Neural cell (in vitro differentiated cells): ENCODE data around the gene KRT80. TPM values are rescaled to one million over a fixed set of nuclear protein-coding genes. Genes with fewer than 3 reads are reported as not detected.

ENCODE experiments used
- H2AFZ ChIP-seq: fragments of 200-600, 300-800 bp; sonication (generic), shearing (Covaris generic); 2 replicates; pipeline ENCODE4 v1.6.0; 2014; ENCODE audit warnings: low read depth, mild to moderate bottlenecking, antibody characterized with exemption, low read length, moderate library complexity
- H3F3A ChIP-seq: fragments of 200-600 bp; shearing (Covaris generic); 2 replicates; pipeline ENCODE4 v1.6.1; 2016; ENCODE audit warnings: mild to moderate bottlenecking, moderate library complexity, mixed read lengths, antibody characterized with exemption, low read length; ENCODE audit not compliant: insufficient read depth, poor library complexity, severe bottlenecking
- H3K27ac ChIP-seq: fragments of 200-600, 300-800 bp; sonication (generic), shearing (Covaris generic); 2 replicates; pipeline ENCODE4 v1.5.1; 2014; ENCODE audit warnings: mild to moderate bottlenecking, low read length, moderate library complexity
- H3K27me3 ChIP-seq: fragments of 300-800, 200-600 bp; sonication (generic), shearing (Covaris generic); 2 replicates; pipeline ENCODE4 v1.6.0; 2014; ENCODE audit warnings: mild to moderate bottlenecking, low read depth, low read length, moderate library complexity; ENCODE audit not compliant: insufficient read depth
- H3K36me3 ChIP-seq: fragments of 300-800, 200-600 bp; sonication (generic), shearing (Covaris generic); 2 replicates; pipeline ENCODE4 v1.5.1; 2014; ENCODE audit warnings: mild to moderate bottlenecking, antibody characterized with exemption, low read length, moderate library complexity; ENCODE audit not compliant: insufficient read depth
- H3K4me2 ChIP-seq: fragments of 300-800, 200-600 bp; sonication (generic), shearing (Covaris generic); 2 replicates; pipeline ENCODE4 v1.6.0; 2014; ENCODE audit warnings: mild to moderate bottlenecking, low read length
- H3K4me3 ChIP-seq: fragments of 300-800, 200-600 bp; sonication (generic), shearing (Covaris generic); 2 replicates; pipeline ENCODE4 v1.5.1; 2014; ENCODE audit warnings: mild to moderate bottlenecking, low read length, moderate library complexity
- H3K79me2 ChIP-seq: fragments of 200-600 bp; shearing (Covaris generic); replicated peaks from 2 replicates; pipeline ENCODE4 v1.6.0; 2014; ENCODE audit warnings: mild to moderate bottlenecking, low read length, moderate library complexity; ENCODE audit not compliant: insufficient read depth
- H3K9ac ChIP-seq: fragments of 300-800, 200-600 bp; sonication (generic), shearing (Covaris generic); 2 replicates; pipeline ENCODE4 v1.6.1; 2016; ENCODE audit warnings: mild to moderate bottlenecking, low read length, mixed read lengths
- H3K9me2 ChIP-seq: fragments of 200-600 bp; shearing (Covaris generic); 2 replicates; pipeline ENCODE4 v1.6.1; 2016; ENCODE audit warnings: mild to moderate bottlenecking, low read length, mixed read lengths; ENCODE audit not compliant: insufficient read depth
- H3K9me3 ChIP-seq: fragments of 200-600, 300-800 bp; sonication (generic), shearing (Covaris generic); 2 replicates; pipeline ENCODE4 v1.6.1; 2016; ENCODE audit warnings: mild to moderate bottlenecking, mixed run types, low read length, moderate library complexity, mixed read lengths
- H4K20me1 ChIP-seq: fragments of 200-600 bp; shearing (Covaris generic); 2 replicates; pipeline ENCODE4 v1.6.1; 2016; ENCODE audit warnings: mild to moderate bottlenecking, mixed run types; ENCODE audit not compliant: insufficient read depth
- EP300 ChIP-seq: fragments of 450-650 bp; conservative IDR thresholded peaks from 2 replicates; pipeline ENCODE4 v1.6.1; 2014; ENCODE audit warnings: antibody characterized with exemption, mild to moderate bottlenecking, moderate library complexity; ENCODE audit not compliant: poor library complexity, severe bottlenecking
- EZH2 ChIP-seq: fragments of 200-600, 300-800 bp; shearing (Covaris generic), sonication (generic); IDR thresholded peaks from 2 replicates; pipeline ENCODE4 v1.6.1; 2014; ENCODE audit warnings: antibody characterized with exemption, low read length, borderline replicate concordance, mild to moderate bottlenecking; ENCODE audit not compliant: insufficient read depth, poor library complexity, severe bottlenecking
- MXI1 ChIP-seq: fragments of 450-650 bp; conservative IDR thresholded peaks from 2 replicates; pipeline ENCODE4 v1.6.1; 2014; ENCODE audit warnings: antibody characterized with exemption, mild to moderate bottlenecking; ENCODE audit not compliant: poor library complexity, severe bottlenecking
- POLR2AphosphoS5 ChIP-seq: IDR thresholded peaks from 2 replicates; pipeline ENCODE4 v1.6.1; 2012
- RAD21 ChIP-seq: fragments of 450-650 bp; conservative IDR thresholded peaks from 2 replicates; pipeline ENCODE4 v1.6.1; 2014; ENCODE audit warnings: antibody characterized with exemption, mild to moderate bottlenecking, moderate library complexity
- SMC3 ChIP-seq: fragments of 450-650 bp; conservative IDR thresholded peaks from 2 replicates; pipeline ENCODE4 v1.6.1; 2014; ENCODE audit warnings: antibody characterized with exemption, mild to moderate bottlenecking, moderate library complexity; ENCODE audit not compliant: poor library complexity
- TAF1 ChIP-seq: IDR thresholded peaks from 2 replicates; pipeline ENCODE4 v1.6.1; 2012; ENCODE audit warnings: low read depth
- polyA plus RNA-seq: library from polyadenylated mRNA; depleted of rRNA; stranded (reverse); fragments of >200 nt; gene quantifications from 2 replicates; pipeline ENCODE4 v1.2.3, GENCODE V29; 2014
- TF ChIP-seq, protein P1 (sequence below): IDR thresholded peaks from 2 replicates; pipeline ENCODE4 v1.6.1; 2012; ENCODE audit warnings: borderline replicate concordance
- TF ChIP-seq, protein P2 (sequence below): fragments of 450-650 bp; IDR thresholded peaks from 2 replicates; pipeline ENCODE4 v1.5.1; 2014; ENCODE audit warnings: antibody characterized with exemption, mild to moderate bottlenecking, moderate library complexity; ENCODE audit not compliant: poor library complexity, severe bottlenecking

Gene KRT80
- polyA plus RNA-seq, 1 donor from 2014 or later = not detected

DNA sequence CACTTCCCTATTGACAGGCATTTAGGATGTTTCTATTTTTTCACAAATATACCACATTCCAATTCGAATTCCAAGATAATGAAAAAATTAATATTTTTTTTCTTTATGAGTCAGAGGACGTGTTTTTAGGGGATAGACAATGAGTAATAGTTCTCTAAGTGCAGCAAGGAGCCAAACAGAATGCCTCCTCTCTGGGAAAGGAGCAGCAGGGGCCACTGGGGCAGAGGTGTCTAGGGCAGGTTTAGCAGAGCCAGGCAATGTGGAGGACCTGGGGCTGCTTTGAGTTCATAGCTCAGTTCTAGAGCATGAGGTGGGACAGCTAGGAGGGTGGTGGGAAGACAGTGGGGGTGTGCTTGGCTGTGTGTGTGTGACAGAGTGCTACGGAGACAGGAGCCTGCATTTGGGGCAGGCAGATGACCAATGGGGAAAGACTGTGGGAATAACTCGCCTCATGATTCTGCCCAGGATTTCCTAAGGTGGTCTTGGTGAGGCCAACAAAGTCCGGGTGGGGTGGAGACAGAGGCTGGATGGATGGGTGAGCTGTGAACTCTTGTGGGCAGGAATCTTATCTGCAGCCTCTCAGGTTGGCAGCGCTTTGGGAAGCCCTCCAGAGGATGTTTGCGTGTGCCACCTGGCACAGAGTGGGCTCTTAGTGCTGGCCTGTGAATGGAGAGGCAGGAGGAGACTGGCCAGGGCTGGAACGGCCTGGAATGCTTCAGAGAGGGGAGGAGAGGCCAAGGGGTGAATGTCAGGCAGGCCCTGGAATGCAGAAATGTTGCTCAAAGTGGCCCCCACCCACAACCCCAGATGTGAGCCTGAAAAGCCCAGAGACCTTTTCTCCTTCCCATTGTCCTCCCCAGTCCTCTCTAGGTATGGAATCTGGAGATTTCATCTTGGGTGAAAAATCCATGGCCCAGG, 38.8 kb upstream of the KRT80 start:
- H3K27me3 ChIP-seq = peaks cover 39% of the 10 kb centered on the region
- no peaks in the 10 kb centered on the region for H4K20me1 ChIP-seq
- H3K9ac ChIP-seq = no peak overlapping the region

DNA sequence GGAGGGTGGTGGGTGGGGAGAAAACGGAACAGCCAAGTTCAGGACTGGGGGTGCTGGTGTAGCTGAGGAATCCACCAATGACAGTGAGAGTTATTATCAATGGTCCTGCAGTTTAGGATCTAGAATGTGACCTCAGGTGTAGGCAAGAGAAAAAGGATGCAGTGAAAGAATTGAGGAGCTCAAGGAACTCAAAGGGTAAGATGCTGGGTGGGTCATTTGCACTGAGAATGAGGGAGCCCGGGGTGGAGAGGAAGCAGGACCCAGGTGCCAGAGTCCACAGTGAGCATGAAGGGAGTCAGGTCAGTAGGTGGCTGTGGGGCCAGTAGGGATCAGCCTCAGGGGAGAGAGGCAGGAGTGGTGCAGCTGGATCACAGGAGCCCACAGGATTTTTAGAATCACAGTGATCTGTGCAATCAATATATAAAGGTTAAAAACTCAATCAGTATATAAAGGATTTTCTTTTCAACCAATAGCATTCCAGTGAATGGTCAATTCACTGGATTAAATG, 38.1 kb upstream of the KRT80 start:
- no peak overlapping the region for H3K27ac ChIP-seq
- H3K36me3 ChIP-seq = no peaks in the 10 kb centered on the region
- H3K4me2 ChIP-seq = no peak overlapping the region
- no peaks in the 10 kb centered on the region for H3K9me2 ChIP-seq
- no peak overlapping the region for H2AFZ ChIP-seq
- no peaks in the 10 kb centered on the region for H4K20me1 ChIP-seq
- no peaks in the 10 kb centered on the region for H3F3A ChIP-seq
- H3K9me3 ChIP-seq = no peaks in the 10 kb centered on the region
- H3K27me3 ChIP-seq = peaks cover 37% of the 10 kb centered on the region
- H3K4me3 ChIP-seq = no peak overlapping the region
- TF ChIP-seq RAD21 = no peak
- TF ChIP-seq, protein P1, sequence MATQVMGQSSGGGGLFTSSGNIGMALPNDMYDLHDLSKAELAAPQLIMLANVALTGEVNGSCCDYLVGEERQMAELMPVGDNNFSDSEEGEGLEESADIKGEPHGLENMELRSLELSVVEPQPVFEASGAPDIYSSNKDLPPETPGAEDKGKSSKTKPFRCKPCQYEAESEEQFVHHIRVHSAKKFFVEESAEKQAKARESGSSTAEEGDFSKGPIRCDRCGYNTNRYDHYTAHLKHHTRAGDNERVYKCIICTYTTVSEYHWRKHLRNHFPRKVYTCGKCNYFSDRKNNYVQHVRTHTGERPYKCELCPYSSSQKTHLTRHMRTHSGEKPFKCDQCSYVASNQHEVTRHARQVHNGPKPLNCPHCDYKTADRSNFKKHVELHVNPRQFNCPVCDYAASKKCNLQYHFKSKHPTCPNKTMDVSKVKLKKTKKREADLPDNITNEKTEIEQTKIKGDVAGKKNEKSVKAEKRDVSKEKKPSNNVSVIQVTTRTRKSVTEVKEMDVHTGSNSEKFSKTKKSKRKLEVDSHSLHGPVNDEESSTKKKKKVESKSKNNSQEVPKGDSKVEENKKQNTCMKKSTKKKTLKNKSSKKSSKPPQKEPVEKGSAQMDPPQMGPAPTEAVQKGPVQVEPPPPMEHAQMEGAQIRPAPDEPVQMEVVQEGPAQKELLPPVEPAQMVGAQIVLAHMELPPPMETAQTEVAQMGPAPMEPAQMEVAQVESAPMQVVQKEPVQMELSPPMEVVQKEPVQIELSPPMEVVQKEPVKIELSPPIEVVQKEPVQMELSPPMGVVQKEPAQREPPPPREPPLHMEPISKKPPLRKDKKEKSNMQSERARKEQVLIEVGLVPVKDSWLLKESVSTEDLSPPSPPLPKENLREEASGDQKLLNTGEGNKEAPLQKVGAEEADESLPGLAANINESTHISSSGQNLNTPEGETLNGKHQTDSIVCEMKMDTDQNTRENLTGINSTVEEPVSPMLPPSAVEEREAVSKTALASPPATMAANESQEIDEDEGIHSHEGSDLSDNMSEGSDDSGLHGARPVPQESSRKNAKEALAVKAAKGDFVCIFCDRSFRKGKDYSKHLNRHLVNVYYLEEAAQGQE = no peak
- TF ChIP-seq MXI1 = no peak
- no peak for TF ChIP-seq EP300
- no peak for TF ChIP-seq SMC3
- no peak for TF ChIP-seq POLR2AphosphoS5
- no peak for TF ChIP-seq TAF1
- TF ChIP-seq, protein P2, sequence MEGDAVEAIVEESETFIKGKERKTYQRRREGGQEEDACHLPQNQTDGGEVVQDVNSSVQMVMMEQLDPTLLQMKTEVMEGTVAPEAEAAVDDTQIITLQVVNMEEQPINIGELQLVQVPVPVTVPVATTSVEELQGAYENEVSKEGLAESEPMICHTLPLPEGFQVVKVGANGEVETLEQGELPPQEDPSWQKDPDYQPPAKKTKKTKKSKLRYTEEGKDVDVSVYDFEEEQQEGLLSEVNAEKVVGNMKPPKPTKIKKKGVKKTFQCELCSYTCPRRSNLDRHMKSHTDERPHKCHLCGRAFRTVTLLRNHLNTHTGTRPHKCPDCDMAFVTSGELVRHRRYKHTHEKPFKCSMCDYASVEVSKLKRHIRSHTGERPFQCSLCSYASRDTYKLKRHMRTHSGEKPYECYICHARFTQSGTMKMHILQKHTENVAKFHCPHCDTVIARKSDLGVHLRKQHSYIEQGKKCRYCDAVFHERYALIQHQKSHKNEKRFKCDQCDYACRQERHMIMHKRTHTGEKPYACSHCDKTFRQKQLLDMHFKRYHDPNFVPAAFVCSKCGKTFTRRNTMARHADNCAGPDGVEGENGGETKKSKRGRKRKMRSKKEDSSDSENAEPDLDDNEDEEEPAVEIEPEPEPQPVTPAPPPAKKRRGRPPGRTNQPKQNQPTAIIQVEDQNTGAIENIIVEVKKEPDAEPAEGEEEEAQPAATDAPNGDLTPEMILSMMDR = no peak
- no peak for TF ChIP-seq EZH2
- H3K9ac ChIP-seq = no peak overlapping the region
- H3K79me2 ChIP-seq = no peaks in the 10 kb centered on the region

More for the DNA sequence above, 38.8 kb upstream of the KRT80 start:
- Histone ChIP-seq H3K9me3 (no peaks in the 10 kb centered on the region), H3K27ac (no peak overlapping the region), H3K36me3 (no peaks in the 10 kb centered on the region), H3F3A (no peaks in the 10 kb centered on the region), H3K79me2 (no peaks in the 10 kb centered on the region), H2AFZ (no peak overlapping the region), H3K9me2 (no peaks in the 10 kb centered on the region), H3K4me2 (no peak overlapping the region), H3K4me3 (no peak overlapping the region)
- no peak for TF ChIP-seq MXI1
- no peak for TF ChIP-seq POLR2AphosphoS5
- TF ChIP-seq, protein P1 = no peak
